ENCODE data around the gene ATOH1.

Gene ATOH1

DNA sequence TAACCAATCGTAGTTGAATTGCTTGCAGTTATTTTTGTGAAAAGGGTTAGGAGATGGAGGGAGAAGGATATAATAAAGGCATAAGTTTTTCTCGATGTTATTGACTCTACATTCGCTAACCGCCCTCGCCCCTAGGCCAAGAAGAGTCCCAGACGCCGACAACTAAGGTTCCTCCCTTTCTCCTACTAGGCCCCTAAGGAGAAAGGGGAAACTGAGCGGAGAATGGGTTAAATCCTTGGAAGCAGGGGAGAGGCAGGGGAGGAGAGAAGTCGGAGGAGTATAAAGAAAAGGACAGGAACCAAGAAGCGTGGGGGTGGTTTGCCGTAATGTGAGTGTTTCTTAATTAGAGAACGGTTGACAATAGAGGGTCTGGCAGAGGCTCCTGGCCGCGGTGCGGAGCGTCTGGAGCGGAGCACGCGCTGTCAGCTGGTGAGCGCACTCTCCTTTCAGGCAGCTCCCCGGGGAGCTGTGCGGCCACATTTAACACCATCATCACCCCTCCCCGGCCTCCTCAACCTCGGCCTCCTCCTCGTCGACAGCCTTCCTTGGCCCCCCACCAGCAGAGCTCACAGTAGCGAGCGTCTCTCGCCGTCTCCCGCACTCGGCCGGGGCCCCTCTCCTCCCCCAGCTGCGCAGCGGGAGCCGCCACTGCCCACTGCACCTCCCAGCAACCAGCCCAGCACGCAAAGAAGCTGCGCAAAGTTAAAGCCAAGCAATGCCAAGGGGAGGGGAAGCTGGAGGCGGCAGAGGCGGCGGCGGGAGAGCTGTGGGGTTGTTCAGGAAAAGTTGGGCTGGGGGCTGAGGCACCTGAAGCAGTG is 5.9 kb downstream of the ATOH1 start:
- DNase-seq (ENCODE audit: low spot score): no peak

DNA sequence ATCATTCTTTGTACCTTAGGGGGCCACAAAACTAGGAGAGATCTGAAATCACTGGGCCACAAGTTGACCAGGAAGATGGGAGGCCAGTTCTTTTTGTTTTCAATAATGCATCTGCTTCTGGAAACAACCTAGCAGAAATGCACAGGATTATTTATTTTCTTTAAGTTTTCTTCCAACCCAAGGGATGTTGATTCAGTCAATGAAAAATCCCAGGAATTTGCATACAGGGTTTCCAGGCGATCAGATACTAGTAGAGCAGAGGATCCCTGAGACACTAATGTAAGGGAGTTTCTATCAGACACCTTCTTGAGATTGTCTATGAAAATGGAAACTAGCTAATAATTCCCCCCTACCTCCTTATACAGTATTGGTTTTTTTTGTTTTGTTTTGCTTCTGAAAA is 7.4 kb downstream of the ATOH1 start:
- no peak for DNase-seq (ENCODE audit: low spot score)

DNA sequence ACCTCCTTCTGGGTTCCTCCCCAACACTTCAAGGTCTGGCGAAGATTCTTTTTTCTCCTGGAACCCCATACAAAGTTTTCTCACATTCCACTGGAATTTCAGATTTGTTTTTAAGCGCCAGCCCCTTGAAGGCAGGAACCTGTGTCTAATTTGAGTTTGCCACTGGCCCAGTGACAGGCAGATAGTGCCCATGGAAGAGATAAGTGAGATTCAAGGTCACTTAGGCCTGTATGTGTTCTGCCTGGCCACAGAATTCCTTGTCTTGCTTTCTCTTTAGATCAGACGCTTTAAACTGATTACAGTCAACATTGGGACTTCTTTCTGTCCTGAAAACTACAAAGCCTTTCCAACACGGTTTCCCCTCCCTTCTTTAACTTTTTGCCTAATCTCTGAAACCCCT is 11.2 kb downstream of the ATOH1 start:
- DNase-seq (ENCODE audit: low spot score): no peak

DNA sequence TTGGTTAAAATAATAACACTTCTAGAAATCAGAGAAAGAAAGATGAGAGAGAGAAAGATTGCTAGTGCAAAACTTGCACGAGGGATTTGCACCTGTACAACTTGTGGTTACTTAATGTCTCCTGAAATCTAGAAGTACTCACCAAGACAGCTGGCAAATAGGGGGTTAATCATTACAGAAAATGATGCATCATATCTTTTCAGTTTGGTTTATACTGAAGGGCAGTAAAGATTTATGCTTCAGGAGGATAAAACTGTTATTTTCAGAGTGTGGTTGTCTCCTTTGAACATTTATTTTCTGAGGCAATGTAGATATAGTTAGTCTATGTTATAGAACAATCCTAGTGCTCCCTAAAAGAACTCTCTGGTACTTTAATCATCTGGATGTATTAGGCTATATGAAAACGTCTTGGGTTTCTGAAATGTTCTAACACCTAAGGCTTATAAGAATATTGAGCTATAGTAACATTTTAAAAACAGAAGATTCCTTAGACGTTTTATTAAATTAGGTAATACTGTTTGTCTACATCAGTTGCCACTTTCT is 13.3 kb downstream of the ATOH1 start:
- DNase-seq (ENCODE audit: low spot score): no peak

DNA sequence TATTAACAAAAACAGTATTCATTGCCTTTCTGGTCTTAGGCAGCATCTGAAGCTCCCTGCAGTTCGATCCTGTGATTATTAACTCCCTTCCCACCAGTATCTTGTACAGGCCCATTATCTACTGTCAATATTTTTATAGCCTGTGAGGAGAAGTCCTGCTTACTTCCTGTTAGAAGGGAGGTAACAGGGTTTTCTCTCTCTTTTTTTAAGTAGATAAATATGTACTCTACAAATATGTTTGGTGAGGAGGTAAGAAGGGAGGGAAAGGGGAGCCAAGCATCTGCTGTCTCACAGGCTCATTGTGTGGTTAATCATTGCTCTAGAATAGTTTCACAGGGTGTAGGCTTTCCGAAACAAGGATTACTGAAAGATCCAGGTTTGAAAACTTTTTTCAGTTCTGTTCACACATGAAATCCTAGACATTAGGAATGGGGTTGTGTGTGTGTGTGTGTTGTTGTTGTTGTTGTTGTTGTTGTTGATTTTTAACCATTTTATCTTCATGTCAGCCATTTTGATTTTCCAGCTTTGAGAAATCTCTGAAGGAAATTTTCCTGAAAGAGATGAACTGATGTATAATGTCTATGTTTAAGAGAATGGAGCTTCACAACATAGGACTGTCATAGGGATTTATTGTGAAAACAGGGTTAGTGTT is 14.2 kb downstream of the ATOH1 start:
- DNase-seq (ENCODE audit: low spot score): no peak

DNA sequence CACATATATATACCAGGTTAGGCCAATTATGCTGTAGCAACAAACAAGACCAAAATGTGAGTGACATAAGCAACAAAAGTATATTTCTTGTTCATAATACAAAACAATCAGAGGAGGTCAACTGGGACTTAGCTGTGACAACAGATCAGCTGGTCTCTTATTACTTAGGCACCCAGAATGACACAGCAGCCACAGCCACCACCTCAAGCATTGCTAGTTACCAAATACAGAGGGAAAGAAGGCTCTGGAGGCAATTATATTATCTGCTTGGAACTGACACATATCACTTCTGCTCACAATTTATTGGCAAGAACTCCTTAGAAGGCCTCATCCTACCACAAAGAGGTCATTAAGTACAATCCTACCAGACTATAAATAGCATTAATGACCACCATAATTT is 15.2 kb downstream of the ATOH1 start:
- no peak for DNase-seq (ENCODE audit: low spot score)

DNA sequence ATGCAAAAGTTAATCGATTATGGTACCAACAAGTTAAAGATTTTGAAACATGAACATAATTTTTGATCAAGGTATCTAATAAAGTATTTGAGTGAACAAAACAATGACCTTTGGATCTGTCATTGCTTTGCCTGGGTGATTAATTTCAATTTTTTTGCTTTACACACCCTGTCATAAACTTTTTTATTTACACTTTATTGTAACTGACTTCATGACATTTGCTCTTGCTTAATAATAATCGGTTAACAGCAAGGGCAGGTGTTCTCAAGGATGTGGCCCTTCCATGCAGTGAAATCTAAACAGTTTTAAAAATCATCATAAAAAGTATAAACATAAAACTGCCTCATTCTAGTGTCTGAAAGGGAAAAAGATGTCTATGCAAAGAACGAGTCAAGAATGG is 24.1 kb downstream of the ATOH1 start:
- no peak for DNase-seq (ENCODE audit: low spot score)

DNA sequence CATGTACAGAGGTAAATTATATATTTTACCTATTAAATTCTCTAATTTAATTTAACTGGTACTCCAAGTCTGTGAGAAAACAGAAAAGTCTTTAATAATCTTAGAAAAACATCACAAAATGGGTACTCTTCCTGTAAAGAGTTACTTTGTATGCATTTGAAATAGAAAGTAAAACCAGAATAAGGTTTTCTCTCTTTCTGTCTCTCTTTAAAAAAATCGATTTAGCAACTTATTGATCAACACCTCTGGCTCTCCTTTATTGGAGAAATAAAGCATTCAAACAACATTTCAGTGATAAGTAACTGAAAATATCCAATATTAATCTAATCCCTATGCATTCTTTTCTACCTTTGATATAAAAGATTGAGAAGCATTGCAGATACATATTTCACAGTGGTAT is 27.4 kb downstream of the ATOH1 start:
- DNase-seq (ENCODE audit: low spot score): no peak

DNA sequence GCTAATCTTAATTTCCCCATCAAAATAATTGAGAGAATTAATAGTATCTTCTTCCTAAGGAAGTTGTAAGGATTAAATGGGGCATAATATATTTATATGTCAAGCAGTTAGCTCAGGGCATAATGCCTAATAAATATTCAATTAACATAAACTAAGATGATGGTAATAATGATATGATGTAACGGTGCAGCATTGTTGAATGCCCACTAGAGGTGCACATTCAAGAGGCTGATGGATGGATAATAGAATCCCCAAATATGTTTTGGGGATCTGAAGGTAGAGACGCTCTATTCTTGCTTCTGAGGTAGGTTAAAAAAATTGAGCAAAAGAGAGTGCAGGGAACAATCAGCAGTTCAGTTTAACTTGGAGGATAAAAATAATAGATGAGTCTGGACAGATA is 37.1 kb downstream of the ATOH1 start:
- DNase-seq (ENCODE audit: low spot score): no peak

DNA sequence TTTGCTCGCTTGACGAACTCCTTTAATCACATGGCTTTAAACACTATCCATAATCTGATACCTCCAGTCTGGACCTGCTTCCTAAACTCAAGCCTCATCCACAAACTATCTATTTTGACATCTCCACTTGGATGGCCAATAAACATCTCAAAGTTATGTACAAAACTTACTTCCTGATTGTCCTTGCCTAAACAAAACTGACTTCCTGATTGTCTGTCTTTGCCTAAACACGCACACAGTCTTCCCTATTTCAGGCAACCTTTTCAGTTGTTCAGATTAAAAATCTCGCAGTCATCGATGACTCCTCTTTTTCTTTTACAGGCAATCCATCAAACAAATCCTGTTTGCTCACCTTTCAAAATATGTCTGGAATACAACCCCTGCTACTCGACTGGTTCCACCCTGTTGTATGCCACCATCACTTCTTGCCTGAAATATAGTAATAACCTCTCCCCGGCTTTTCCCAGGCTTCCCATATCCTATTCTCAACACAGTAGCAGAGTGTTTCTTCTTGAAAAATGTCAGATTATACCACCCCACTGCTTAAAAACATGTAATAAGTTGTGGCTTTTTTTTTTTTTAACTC is 39.0 kb downstream of the ATOH1 start:
- no peak for DNase-seq (ENCODE audit: low spot score)

DNA sequence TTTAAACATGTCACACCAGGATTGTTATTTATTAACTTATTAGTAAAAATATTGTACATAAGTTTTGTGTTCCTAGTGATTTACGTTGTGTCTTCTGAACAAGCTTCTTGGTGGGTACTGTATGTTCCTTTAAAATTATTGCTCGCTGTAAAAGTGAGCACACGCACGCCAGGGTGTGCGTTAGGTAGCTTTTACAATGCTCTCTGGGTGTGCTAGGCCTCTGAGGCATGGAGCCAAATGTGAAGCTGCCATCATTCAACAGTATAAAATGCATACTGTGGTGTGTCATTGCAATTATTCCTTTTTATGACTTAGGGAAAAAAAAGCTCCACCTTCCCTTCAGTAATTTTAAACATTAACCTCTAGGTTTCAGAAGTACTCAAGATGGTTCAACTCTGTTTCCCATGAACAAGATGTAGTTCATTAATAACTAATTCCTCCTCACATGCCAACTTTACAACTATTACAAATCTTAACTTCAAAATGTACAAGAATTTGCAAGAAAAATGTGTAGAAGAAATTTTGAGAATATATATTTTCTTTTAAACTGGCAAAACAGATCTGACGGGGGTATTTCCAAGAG is 42.4 kb downstream of the ATOH1 start:
- DNase-seq (ENCODE audit: low spot score): no peak

DNA sequence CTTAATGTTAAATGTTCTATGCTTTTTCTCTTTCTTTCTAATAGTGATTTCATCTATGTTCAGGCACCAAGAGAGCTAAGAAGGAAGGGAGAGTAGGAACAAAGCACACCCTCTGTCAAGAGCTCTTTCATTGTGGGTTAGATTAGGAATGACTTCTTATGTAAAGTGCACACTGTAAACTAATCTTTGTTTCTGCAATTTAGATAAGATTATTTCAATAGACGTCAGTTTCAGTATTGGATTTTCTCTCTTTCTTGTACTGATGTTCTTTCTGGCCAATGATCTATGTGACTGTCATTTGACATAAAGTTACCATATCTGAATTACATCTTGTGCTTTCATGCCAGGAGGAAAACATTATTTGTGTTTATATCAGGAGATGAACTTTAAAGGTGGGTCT is 48.2 kb downstream of the ATOH1 start:
- no peak for DNase-seq (ENCODE audit: low spot score)

DNA sequence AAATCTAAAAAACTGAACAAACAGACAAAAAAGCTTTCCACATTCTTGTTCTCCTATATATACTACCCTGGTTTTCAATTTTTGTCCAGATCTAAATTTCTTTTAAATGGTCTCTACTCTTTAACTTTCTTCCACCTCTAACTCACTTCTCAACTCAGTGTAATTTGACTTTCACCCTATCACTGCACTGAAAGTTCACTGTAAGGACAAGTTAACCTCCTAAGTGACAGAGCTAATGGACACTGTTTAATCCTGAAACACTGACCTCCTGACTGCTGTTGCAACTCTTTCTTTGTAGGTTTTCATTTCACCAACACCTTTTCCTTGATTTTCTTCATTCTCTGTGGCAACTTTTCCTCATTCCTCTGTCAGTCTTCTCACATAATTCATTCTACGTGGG is 50.0 kb downstream of the ATOH1 start:
- no peak for DNase-seq (ENCODE audit: low spot score)

DNA sequence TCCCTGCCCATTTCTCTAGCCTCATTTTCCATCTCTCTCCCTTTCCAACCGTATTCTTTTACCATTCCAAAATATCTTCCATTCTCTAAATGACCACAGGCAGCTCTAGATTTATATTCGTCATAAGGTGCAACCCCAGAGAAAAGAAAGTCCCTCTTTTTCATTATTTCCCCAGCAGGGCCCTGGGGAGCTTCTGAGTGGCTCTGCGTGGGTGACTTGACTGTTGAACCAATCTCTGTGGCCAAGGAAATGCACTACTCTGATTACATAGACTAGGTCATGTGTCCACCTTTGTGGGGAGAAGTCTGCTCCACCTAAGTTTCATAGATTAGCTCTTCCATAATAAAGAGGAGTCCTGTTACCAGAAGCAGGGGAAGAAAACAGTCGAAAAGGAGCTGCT is 51.4 kb downstream of the ATOH1 start:
- DNase-seq (ENCODE audit: low spot score): no peak
